Rectal smooth muscle tissue (tissue), 1 donor: Measurements from ENCODE around the gene GTF3C1.

ENCODE experiments used
- H3K27ac ChIP-seq: one replicate; pipeline ENCODE4 v1.7.0; 2013; ENCODE audit warnings: low read depth, low read length, inconsistent platforms
- H3K27me3 ChIP-seq: one replicate; pipeline ENCODE4 v1.7.0; 2013; ENCODE audit warnings: low read length; ENCODE audit not compliant: control insufficient read depth, insufficient read depth
- H3K36me3 ChIP-seq: one replicate; pipeline ENCODE4 v1.7.0; 2013; ENCODE audit warnings: low read length; ENCODE audit not compliant: control insufficient read depth, insufficient read depth
- H3K4me1 ChIP-seq: one replicate; pipeline ENCODE4 v1.7.0; 2013; ENCODE audit warnings: low read length; ENCODE audit not compliant: control insufficient read depth, insufficient read depth
- H3K4me3 ChIP-seq: one replicate; pipeline ENCODE4 v1.7.0; 2013; ENCODE audit warnings: low read length
- H3K9ac ChIP-seq: one replicate; pipeline ENCODE4 v1.7.0; 2013; ENCODE audit warnings: low read length

Gene GTF3C1

DNA sequence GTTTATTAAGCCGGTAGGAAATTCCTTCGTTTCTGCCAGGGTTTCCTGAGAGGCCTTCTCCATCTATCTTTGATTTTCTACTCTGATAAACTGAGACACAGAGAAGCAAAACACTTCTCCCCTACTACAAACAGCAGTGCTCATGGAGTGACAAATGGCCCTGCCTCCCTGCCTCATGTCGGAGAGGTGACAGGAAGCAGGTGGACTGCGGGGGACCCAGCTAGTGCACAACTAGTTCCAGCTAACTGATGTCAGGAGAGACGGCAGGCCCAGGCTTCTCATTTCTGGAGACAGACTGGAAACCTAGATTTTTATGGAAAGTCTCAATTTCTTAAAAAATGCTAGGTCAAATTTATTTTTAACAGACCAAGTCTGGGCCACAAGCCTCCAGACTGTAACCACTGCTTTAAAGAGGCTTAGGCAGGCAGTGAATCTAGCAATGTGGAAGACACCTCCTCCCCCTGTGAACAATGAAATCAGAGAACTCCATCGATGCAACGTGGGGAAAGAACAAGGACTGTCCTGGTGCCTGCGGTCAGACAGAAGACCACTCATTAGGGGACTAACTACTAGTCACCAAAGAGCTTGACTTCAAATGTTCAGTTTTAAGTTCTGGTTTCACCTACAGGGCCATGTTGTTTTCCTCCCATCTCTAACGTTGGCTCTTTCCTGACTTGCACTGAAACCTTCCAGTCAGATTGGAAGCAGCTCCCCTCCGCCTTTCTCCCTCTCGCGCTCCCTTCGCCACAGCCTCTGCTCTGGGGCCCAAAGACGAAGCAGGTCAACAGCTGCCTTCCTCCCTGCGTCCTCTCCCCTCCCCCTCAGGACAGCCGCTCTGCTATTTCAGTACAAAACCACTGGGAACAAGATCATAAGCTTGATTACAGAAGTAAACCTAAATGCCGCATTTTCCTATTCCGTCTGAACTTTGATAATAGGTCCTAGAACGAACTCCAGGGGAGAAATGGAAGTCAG, 17.6 kb downstream of the GTF3C1 start:
- Histone ChIP-seq H3K27me3 (no peaks in the 10 kb centered on the region), H3K27ac (no peak overlapping the region), H3K4me1 (no peaks in the 10 kb centered on the region), H3K4me3 (no peak overlapping the region), H3K36me3 (peaks cover 54% of the 10 kb centered on the region), H3K9ac (no peak overlapping the region)

DNA sequence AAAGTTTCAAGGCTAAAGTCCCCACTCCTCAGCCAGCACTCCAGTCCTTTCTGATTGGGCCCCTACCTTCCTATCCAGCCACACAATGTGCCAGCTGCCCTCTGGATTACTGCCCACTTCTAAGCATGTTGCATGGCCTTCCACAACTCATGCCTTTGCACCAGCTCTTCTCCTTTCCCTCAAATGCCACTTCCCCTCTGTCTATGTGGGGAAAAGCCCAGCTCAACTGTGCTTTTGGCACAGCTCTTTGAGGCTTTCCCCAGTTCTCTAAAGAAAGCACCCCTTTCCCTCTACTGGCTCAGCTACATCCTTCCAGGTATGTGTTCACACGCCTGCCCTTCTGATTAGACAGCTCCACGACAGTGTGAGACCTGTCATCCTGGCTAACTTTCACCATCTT, 18.5 kb downstream of the GTF3C1 start:
- Histone ChIP-seq H3K36me3 (peaks cover 48% of the 10 kb centered on the region), H3K4me1 (no peaks in the 10 kb centered on the region), H3K27ac (no peak overlapping the region), H3K27me3 (no peaks in the 10 kb centered on the region), H3K4me3 (no peak overlapping the region), H3K9ac (no peak overlapping the region)

GRCh38 chr16:27529962-27530361, 19.8 kb downstream of the GTF3C1 start:
- H3K4me3 ChIP-seq = no peak overlapping the region
- no peak overlapping the region for H3K9ac ChIP-seq
- H3K27ac ChIP-seq = no peak overlapping the region
- H3K27me3 ChIP-seq = no peaks in the 10 kb centered on the region
- no peaks in the 10 kb centered on the region for H3K4me1 ChIP-seq
- peaks cover 53% of the 10 kb centered on the region for H3K36me3 ChIP-seq

- Histone ChIP-seq H3K4me3 (no peak overlapping the region), H3K9ac (no peak overlapping the region), H3K36me3 (peaks cover 53% of the 10 kb centered on the region), H3K27me3 (no peaks in the 10 kb centered on the region), H3K4me1 (no peaks in the 10 kb centered on the region), H3K27ac (no peak overlapping the region)
These were observed 21.4 kb downstream of the GTF3C1 start for GRCh38 chr16:27528294-27528693.

DNA sequence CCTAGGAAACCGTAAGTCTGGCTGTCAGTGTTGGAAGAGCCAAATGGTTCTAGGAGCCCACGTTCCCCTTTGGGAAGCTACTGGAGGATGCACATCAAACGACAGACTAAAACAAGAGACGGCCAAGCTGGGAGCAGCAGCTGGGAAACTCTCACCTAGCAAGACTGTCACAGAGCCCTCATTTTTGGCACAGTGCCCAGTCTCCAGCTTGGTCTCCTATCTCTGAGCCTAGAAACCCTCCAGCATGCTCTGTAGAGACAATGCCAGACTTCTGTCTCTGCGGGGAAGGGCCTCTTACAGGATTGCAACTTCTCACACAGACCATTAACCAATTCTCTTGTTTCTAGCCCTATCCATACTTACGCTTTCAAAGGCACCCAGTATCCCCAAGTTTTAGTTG, 23.5 kb downstream of the GTF3C1 start:
- Histone ChIP-seq H3K9ac (no peak overlapping the region), H3K4me3 (no peak overlapping the region), H3K27ac (no peak overlapping the region), H3K27me3 (no peaks in the 10 kb centered on the region), H3K36me3 (peaks cover 36% of the 10 kb centered on the region), H3K4me1 (peaks cover 3% of the 10 kb centered on the region)

GRCh38 chr16:27522173-27522707, 27.5 kb downstream of the GTF3C1 start:
- H3K27ac ChIP-seq = no peak overlapping the region
- H3K9ac ChIP-seq = no peak overlapping the region
- H3K27me3 ChIP-seq = no peaks in the 10 kb centered on the region
- peaks cover 8% of the 10 kb centered on the region for H3K36me3 ChIP-seq
- H3K4me3 ChIP-seq = no peak overlapping the region
- H3K4me1 ChIP-seq = peaks cover 5% of the 10 kb centered on the region

- Histone ChIP-seq H3K4me3 (no peak overlapping the region), H3K4me1 (peaks cover 5% of the 10 kb centered on the region), H3K9ac (no peak overlapping the region), H3K27me3 (no peaks in the 10 kb centered on the region), H3K27ac (peak overlapping the region; percentile 52), H3K36me3 (peaks cover 8% of the 10 kb centered on the region)
These were observed 28.6 kb downstream of the GTF3C1 start for GRCh38 chr16:27520982-27521673.

GRCh38 chr16:27518226-27518625, 31.5 kb downstream of the GTF3C1 start:
- H3K36me3 ChIP-seq = no peaks in the 10 kb centered on the region
- no peak overlapping the region for H3K27ac ChIP-seq
- no peak overlapping the region for H3K4me3 ChIP-seq

DNA sequence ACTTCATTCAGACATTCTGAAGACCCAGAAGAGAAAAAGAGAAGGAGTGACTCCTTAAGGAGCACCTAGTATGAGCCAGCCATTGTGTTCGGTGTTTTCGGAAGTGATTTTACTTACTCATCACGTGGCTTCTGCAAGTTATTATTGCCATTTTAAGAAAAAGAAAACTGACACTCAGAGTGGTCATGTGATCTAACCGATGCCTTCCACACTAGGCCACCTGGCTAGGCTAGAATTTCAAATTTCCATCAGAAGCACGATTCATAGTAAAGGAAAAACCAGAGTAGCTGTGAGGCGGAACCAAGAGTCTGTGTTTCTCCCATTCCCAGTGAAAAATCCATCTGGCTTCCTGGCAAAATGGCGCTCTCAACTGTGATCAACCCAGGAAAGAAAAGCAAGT, 32.0 kb downstream of the GTF3C1 start:
- H3K27ac ChIP-seq = no peak overlapping the region
- no peak overlapping the region for H3K4me3 ChIP-seq
- H3K4me1 ChIP-seq = peaks cover 5% of the 10 kb centered on the region
- H3K9ac ChIP-seq = no peak overlapping the region
- peaks cover 2% of the 10 kb centered on the region for H3K36me3 ChIP-seq
- H3K27me3 ChIP-seq = no peaks in the 10 kb centered on the region

More at GRCh38 chr16:27518226-27518625, 31.5 kb downstream of the GTF3C1 start:
- no peak overlapping the region for H3K9ac ChIP-seq
- H3K27me3 ChIP-seq = no peaks in the 10 kb centered on the region
- peaks cover 5% of the 10 kb centered on the region for H3K4me1 ChIP-seq

DNA sequence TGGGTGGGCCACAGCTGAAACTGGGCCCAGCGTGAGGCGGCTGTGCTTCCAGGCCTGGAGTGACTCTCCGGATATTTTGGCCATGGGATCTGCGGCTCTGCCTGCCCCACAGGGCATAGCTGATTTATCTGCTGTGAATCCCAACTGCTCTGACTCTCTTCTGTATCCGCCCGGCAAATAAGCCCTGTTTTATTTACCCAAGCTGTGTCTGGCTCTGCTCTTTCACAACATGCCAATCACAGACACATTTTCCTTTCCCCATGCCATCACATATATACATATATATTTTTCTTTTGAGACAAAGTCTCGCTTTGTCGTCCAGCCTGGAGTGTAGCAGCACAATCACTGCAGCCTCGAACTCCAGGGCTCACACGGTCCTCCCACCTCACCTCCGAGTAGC, 33.3 kb downstream of the GTF3C1 start:
- peaks cover 4% of the 10 kb centered on the region for H3K4me1 ChIP-seq
- H3K4me3 ChIP-seq = no peak overlapping the region
- H3K27ac ChIP-seq = no peak overlapping the region
- H3K9ac ChIP-seq = no peak overlapping the region
- H3K27me3 ChIP-seq = no peaks in the 10 kb centered on the region
- H3K36me3 ChIP-seq = peaks cover 10% of the 10 kb centered on the region

DNA sequence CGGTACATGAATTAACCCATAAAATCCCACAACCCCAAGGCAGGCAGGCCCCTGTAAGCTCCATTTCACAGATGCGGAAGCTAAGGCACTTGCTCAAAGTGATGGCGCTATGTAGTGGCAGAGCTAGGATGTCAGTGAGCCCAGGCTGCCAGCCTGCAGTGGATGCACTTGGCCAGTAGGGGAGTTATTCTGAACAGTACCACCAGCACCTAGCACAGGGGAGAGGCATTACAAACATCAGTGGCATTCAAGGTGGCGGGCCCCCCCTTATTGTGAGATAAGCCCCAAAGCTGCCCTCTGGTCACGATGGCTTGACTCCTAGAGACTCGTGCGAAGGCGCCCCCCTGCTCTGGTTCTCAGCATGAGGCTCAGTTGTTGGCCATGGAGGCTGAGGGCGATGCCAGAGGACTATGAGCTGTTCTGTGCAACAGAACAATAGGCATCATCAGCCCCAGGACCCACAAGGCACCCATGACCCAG, 33.8 kb downstream of the GTF3C1 start:
- Histone ChIP-seq H3K36me3 (peaks cover 11% of the 10 kb centered on the region), H3K27ac (no peak overlapping the region)

GRCh38 chr16:27514806-27515205, 34.9 kb downstream of the GTF3C1 start:
- Histone ChIP-seq H3K27me3 (no peaks in the 10 kb centered on the region), H3K4me1 (no peaks in the 10 kb centered on the region), H3K36me3 (peaks cover 17% of the 10 kb centered on the region), H3K9ac (no peak overlapping the region), H3K27ac (no peak overlapping the region), H3K4me3 (no peak overlapping the region)

More for the DNA sequence above, 33.8 kb downstream of the GTF3C1 start:
- no peak overlapping the region for H3K4me3 ChIP-seq
- H3K4me1 ChIP-seq = no peaks in the 10 kb centered on the region
- no peaks in the 10 kb centered on the region for H3K27me3 ChIP-seq
- H3K9ac ChIP-seq = no peak overlapping the region
